ENCODE data around the gene NTRK2.

Gene NTRK2

GRCh38 chr9:84999788-85000187 lies 330.3 kb downstream of the NTRK2 start:
- POLR2A ChIA-PET = no interaction called here
- CTCF ChIA-PET = interaction anchor here (1.6 to 3.7 kb wide), 2 partner anchors 10 to 596 kb away, joined by 3 to 22 read pairs; no protein-coding TSS in a partner anchor
- DNase-seq (ENCODE audit: extremely low spot score) = no peak

GRCh38 chr9:85001925-85002324 lies 332.4 kb downstream of the NTRK2 start:
- no peak for DNase-seq (ENCODE audit: extremely low spot score)
- ChIA-PET CTCF (no interaction called here), POLR2A (no interaction called here)
- TF ChIP-seq, protein P1, sequence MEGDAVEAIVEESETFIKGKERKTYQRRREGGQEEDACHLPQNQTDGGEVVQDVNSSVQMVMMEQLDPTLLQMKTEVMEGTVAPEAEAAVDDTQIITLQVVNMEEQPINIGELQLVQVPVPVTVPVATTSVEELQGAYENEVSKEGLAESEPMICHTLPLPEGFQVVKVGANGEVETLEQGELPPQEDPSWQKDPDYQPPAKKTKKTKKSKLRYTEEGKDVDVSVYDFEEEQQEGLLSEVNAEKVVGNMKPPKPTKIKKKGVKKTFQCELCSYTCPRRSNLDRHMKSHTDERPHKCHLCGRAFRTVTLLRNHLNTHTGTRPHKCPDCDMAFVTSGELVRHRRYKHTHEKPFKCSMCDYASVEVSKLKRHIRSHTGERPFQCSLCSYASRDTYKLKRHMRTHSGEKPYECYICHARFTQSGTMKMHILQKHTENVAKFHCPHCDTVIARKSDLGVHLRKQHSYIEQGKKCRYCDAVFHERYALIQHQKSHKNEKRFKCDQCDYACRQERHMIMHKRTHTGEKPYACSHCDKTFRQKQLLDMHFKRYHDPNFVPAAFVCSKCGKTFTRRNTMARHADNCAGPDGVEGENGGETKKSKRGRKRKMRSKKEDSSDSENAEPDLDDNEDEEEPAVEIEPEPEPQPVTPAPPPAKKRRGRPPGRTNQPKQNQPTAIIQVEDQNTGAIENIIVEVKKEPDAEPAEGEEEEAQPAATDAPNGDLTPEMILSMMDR (IDR thresholded peaks at IDR 0.05; ENCODE audit: control extremely low read depth, extremely low read depth, low read depth, missing control alignments) = no peak

More at GRCh38 chr9:84999788-85000187, 330.3 kb downstream of the NTRK2 start:
- TF ChIP-seq, protein P1 (IDR thresholded peaks at IDR 0.05; ENCODE audit: control extremely low read depth, extremely low read depth, low read depth, missing control alignments) = no peak

DNA sequence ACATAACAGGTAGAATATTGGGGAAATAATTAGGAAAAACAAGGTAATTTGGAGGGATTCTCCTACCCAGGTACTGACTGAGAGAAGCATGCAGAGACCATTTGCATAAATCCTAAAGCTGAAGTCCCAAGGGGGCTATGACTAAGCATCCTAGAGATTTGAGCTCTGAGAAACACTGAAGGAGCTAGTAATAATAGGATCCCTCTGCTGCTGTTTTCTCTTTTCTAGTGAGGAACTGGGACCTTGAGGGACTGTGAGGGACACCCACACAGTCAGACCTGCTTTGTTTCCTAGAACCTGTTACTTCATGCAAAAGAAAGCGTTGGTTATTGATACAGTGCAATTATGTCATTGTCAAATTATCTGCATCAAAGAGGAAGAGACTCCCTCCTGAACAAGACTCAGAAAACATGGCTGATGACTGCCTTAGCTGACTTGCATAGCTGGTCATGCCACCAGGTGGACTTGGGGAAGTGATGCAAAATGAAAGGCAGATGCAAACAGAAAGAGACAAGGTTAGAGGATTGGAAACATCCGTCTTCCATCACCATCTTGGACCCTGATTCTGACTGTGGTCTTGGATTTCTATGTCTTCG lies 335.4 kb downstream of the NTRK2 start:
- CTCF ChIA-PET = interaction anchor here (0.8 to 2.9 kb wide), 8 partner anchors 8 to 608 kb away, joined by 3 to 26 read pairs (median 4); no protein-coding TSS in a partner anchor
- TF ChIP-seq, protein P1 (IDR thresholded peaks at IDR 0.05; ENCODE audit: control extremely low read depth, extremely low read depth, low read depth, missing control alignments) = no peak
- POLR2A ChIA-PET = no interaction called here
- DNase-seq (ENCODE audit: extremely low spot score) = peak; percentile 26

- TF ChIP-seq, protein P1 (IDR thresholded peaks at IDR 0.05; ENCODE audit: control extremely low read depth, extremely low read depth, low read depth, missing control alignments) = no peak
- DNase-seq (ENCODE audit: extremely low spot score) = no peak
- POLR2A ChIA-PET = no interaction called here
- CTCF ChIA-PET = interaction anchor here (2.3 kb wide), 1 partner anchor 10 kb away, joined by 15 read pairs; no protein-coding TSS in a partner anchor
Measured at GRCh38 chr9:85007748-85008147, 338.2 kb downstream of the NTRK2 start.

- ChIA-PET POLR2A (no interaction called here), CTCF (interaction anchor here (3.8 kb wide), 1 partner anchor 10 kb away, joined by 22 read pairs; no protein-coding TSS in a partner anchor)
- DNase-seq (ENCODE audit: extremely low spot score) = no peak
- TF ChIP-seq, protein P1 (IDR thresholded peaks at IDR 0.05; ENCODE audit: control extremely low read depth, extremely low read depth, low read depth, missing control alignments) = no peak
Measured at GRCh38 chr9:85008215-85008614, 338.7 kb downstream of the NTRK2 start.

DNA sequence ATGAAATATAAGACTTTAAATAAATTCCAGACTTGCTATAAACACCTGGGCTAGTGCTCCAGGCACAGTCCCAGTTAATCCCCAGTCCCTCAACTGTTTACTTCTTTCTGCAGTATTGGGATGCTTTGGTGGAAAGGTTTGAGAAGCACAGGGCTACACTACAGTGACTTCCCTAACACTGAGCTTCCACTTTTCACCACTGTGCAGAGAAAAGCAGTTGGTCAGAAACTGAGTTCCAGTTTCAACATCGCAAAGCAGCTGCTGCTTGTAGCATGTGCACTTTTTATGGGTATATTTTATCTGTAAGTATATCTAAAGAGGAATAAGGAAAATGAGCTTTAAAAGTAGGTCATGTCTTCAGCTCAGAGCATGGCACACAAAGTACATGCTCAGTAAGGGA lies 339.7 kb downstream of the NTRK2 start:
- TF ChIP-seq, protein P1 (IDR thresholded peaks at IDR 0.05; ENCODE audit: control extremely low read depth, extremely low read depth, low read depth, missing control alignments) = no peak
- POLR2A ChIA-PET = no interaction called here
- CTCF ChIA-PET = interaction anchor here (0.7 to 3.8 kb wide), 3 partner anchors 11 to 17 kb away, joined by 3 to 22 read pairs (median 4); no protein-coding TSS in a partner anchor
- DNase-seq (ENCODE audit: extremely low spot score) = no peak

Data from GM10248 (cell line).